ENCODE results near the gene ARHGAP11A.
"Not testable (repeated sequence)": the region's sequence is repeated elsewhere in the genome, so short reads cannot be mapped to it uniquely, and the experiment has no call there.

ARHGAP11A gene, protein sequence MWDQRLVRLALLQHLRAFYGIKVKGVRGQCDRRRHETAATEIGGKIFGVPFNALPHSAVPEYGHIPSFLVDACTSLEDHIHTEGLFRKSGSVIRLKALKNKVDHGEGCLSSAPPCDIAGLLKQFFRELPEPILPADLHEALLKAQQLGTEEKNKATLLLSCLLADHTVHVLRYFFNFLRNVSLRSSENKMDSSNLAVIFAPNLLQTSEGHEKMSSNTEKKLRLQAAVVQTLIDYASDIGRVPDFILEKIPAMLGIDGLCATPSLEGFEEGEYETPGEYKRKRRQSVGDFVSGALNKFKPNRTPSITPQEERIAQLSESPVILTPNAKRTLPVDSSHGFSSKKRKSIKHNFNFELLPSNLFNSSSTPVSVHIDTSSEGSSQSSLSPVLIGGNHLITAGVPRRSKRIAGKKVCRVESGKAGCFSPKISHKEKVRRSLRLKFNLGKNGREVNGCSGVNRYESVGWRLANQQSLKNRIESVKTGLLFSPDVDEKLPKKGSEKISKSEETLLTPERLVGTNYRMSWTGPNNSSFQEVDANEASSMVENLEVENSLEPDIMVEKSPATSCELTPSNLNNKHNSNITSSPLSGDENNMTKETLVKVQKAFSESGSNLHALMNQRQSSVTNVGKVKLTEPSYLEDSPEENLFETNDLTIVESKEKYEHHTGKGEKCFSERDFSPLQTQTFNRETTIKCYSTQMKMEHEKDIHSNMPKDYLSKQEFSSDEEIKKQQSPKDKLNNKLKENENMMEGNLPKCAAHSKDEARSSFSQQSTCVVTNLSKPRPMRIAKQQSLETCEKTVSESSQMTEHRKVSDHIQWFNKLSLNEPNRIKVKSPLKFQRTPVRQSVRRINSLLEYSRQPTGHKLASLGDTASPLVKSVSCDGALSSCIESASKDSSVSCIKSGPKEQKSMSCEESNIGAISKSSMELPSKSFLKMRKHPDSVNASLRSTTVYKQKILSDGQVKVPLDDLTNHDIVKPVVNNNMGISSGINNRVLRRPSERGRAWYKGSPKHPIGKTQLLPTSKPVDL

GRCh38 chr15:32615051-32615870 lies at the start of gene ARHGAP11A:
TSS of gene ARHGAP11A (plus strand) at chr15:32615504. CDS start at chr15:32616212, 708 bp downstream.
- DNase-seq: not testable (repeated sequence)

- DNase-seq: not testable (repeated sequence)
These were observed 46.3 kb upstream of the ARHGAP11A start for GRCh38 chr15:32568988-32569387.

DNA sequence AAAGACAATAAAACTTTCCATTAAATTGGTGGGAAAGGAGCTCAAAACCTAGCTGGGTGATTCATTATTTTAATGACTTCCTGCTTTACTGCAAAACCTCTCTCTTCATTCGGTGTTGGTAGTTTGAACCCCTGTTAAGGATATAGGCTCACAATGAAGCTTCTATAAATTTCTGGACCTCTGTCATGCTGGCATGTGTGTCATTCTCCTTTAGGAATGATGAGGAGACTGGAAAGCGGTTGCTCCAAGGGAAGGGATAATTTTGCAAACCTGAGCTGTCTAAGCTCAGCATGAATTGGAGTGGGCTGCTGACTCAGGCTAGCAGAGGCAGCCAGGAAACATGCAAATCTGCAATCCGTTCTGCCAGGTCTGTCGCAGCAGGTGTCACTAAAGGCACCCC lies 36.8 kb upstream of the ARHGAP11A start:
- not testable (repeated sequence) for DNase-seq

DNA sequence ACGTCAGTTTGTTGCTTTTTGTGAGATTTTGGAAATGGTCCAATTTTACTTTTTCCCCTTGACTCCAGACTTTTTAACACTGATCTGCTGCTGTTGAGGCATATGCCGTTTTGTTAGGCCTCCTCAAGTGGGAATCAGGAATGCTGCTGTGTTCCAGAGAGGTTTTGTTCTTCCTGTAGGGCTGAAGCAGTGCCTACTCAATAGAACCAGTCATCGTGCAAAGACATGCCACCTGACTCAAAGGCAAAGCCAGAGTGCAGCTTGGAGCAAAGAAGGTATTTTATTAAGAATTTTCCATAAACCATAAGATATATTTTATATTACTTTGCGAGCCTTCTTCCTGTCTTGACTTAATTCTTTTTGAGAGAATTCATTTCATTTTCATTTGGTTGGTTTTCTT lies 29.5 kb upstream of the ARHGAP11A start:
- not testable (repeated sequence) for DNase-seq

DNA sequence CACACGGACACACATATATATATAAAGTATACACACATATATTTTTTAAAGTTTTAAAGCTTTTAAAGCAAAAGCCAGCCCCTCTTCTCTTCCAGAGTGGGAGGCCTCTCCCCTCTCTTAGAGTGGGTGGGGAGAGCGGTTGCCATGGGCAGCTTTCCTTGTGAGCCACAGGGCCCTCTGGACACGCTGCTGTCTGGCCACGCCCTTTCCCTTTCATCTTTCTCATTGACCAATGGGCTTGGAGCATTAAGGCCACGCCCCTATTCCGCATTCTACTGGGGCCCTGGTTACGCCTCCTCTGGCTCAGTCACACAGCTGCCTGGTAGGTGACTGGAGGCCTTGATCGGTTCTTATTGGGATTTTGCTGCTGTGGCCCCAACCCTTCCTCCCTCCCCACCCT lies 22.2 kb upstream of the ARHGAP11A start, which contains the start of gene GOLGA8N:
Gene GOLGA8N, plus strand, starts transcription at position 306 of the 400 bp plus-strand sequence.
- not testable (repeated sequence) for DNase-seq

DNA sequence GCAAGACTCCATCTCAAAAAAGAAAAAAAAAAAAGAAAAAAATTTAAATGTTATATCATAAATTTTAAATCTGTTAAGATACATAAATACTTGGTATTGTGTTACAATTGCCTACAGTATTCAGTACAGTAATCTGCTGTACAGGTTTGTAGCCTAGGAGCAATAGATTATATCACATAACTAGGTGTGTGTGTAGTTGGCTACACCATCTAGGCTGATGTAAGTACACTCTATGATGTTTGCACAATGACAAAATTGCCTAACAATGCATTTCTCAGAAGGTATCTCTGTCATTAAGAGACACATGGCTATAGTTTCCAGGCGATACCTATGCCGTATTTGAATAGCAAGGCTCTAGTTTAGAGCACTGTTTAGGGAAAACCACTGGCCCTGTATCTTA lies 5.8 kb upstream of the ARHGAP11A start:
- not testable (repeated sequence) for DNase-seq

GRCh38 chr15:32610719-32611118 lies 4.6 kb upstream of the ARHGAP11A start:
- DNase-seq: not testable (repeated sequence)

DNA sequence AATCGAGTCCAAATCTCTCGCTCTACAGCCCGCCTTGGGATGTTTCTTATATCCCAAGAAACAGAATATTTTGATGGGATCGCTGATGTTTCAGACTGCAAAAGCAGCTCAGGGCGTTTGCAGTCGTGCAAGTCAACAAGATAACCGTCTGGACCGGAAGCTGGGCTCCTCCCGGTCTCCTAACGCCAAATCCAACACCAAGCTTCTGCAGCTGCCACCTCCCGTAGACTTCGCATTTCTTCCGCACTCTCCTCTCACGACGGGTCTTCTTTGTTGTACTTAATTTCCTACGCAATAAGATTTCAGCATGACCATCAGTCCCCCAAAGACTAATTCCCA lies 623 bp upstream of the ARHGAP11A start:
- DNase-seq: not testable (repeated sequence)

DNA sequence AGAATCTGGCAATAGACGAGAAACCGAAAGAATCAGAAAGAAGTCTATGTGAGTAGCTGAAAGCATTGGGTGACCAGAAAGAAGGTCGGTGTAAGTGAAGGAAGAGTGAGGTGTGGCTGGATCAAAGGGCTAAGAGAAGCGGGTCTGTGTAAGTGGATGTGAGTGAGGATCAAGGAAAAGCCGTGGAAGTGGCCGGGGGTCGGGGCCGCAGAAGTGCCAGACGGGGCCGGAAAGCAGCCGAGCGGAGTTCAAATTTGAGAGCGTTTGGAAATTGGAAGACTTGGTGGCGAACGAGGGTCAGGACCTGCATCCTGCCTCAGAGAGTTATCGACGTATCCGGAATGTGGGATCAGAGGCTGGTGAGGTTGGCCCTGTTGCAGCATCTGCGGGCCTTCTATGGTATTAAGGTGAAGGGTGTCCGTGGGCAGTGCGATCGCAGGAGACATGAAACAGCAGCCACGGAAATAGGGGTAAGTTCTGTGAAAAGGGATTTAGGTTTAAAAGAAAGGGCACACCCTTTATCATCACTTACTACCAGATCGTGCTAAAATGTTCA lies 645 bp downstream of the ARHGAP11A start:
- not testable (repeated sequence) for DNase-seq

DNA sequence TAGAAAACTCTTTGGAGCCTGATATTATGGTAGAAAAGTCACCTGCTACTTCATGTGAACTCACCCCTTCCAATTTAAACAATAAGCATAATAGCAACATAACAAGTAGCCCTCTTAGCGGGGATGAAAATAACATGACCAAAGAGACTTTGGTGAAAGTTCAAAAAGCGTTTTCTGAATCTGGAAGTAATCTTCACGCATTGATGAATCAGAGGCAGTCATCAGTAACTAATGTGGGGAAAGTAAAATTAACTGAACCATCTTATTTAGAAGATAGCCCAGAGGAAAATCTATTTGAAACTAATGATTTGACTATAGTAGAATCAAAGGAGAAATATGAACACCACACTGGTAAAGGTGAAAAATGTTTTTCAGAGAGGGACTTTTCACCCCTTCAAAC lies 21.1 kb downstream of the ARHGAP11A start:
- no peak for DNase-seq

- DNase-seq: no peak
These were observed 21.7 kb downstream of the ARHGAP11A start for GRCh38 chr15:32636908-32637567.

GRCh38 chr15:32637704-32638103 lies 22.4 kb downstream of the ARHGAP11A start:
- no peak for DNase-seq

- DNase-seq: peak; percentile 42
These were observed 26.3 kb downstream of the ARHGAP11A start, which contains the start of gene SCG5 for GRCh38 chr15:32641517-32642059. TSS of gene SCG5 (plus strand) at chr15:32641710. CDS start at chr15:32643593, 1,883 bp downstream.

- no peak for DNase-seq
These were observed 27.5 kb downstream of the ARHGAP11A start for GRCh38 chr15:32642667-32643435.

DNA sequence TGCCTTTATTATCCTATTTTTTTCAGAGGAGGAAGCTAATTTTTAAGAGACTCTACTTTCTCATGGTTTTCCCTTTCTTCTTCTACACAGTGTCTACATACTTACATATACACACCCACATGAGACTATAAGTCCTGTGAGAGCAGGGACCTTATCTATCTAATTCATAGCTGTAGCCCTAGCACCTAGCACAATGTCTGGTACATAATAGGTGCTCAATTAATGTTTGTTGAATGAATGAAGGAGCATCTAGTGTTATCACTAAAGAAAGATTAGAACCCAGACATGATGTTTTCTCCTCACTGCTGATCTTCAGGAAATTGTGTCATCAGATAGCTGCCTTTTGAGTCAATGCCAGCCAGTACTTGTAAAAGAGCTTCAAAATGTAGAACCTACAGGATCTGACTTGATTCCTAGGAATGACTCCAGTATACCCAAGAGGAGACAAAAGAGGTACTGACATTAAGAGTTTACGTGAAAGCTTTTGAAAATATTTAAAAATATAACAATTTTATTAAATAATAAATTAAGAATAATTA lies 28.7 kb downstream of the ARHGAP11A start:
- no peak for DNase-seq

- no peak for DNase-seq
These were observed 31.0 kb downstream of the ARHGAP11A start for GRCh38 chr15:32646291-32646690.

GRCh38 chr15:32649342-32649741 lies 34.0 kb downstream of the ARHGAP11A start:
- no peak for DNase-seq

DNA sequence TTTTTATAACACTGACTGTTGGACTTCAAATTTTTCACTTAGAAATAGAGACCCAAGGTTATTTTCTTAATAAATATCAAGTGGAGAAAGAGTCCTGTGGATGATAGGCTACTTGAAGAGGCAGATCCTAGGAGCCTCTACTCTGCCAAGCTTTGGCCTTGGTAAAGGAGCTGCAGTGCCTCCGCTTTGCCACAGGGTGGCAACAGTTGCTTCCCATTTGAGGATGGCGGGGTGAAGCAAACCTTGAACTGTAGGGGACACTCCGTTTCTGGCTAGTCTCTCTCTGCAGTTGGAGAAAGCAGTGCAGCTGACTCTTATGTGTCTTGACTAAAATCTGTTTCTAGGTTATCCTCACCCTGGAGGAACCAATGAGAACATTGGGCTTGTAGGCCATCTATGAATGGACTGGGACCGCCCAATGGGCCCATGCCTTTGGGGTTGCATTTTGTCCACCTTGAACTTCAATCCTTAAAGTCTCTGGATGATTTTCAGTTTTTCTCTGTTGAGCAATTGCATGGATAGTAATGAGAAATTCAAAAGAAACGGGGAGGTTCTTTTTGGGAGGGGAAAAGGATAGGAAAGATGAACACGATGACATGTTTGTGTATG lies 36.0 kb downstream of the ARHGAP11A start:
- DNase-seq: no peak

DNA sequence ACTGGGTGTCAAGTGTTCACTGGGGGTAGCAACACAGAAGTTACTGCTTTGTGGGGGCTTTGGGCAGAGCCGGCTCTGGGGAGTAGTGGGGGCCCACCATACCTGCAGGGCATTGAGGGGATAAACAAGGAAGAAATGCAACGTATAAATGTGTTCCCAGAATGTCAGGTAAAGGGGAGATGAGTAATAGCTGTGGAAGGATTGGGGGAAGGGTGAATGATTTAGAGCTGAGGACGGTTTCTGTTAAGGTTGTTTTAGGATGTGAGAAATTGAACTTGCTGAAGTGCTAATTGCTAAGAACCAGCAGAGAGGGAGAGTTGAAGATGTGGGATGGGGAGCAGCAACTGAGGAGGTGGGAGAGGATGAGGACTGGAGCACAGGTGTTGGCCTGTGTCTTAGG lies 36.9 kb downstream of the ARHGAP11A start:
- no peak for DNase-seq

DNA sequence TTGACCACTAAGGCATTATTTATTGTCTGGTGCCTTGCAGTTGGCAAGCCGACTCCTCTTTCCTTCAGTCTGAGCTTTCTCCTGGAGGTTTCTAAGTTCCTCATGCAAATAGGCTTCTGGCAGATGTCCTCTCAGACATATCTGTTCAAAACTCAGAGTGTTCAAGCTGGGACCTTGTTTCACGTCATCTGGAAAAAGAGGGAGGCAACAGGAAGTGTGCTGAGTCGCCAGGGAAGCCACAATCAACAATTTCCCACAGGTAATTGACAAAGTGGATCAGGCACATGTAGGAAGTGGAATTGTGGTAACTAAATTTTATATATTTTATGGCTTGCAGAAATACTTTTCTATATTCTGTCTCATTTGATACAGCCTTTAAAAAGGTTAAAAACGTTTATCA lies 40.8 kb downstream of the ARHGAP11A start:
- no peak for DNase-seq
